Neural progenitor cell (in vitro differentiated cells): ENCODE results near the gene PC. TPM values are rescaled to one million over a fixed set of nuclear protein-coding genes. Genes with fewer than 3 reads are reported as not detected.

Experiments
- DNase-seq: peaks from one replicate; pipeline ENCODE4 v3.0.0-alpha.2; 2016; ENCODE audit warnings: low spot score
- H2AFZ ChIP-seq: fragments of 200-600 bp; sonication (generic); replicated peaks from 2 replicates; pipeline ENCODE4 v1.6.1; 2016; ENCODE audit warnings: antibody characterized with exemption
- H3F3A ChIP-seq: fragments of 200-600 bp; sonication (generic); 2 replicates; pipeline ENCODE4 v1.6.1; 2016; ENCODE audit warnings: antibody characterized with exemption, low read depth
- H3K27ac ChIP-seq: fragments of 200-600 bp; sonication (generic); 2 replicates; pipeline ENCODE4 v1.5.1; 2016; ENCODE audit warnings: mild to moderate bottlenecking
- H3K27me3 ChIP-seq: fragments of 200-600 bp; sonication (generic); 2 replicates; pipeline ENCODE4 v1.6.1; 2016; ENCODE audit warnings: mild to moderate bottlenecking, moderate library complexity
- H3K36me3 ChIP-seq: fragments of 200-600 bp; sonication (generic); 2 replicates; pipeline ENCODE4 v1.5.1; 2016
- H3K4me1 ChIP-seq: fragments of 200-600 bp; sonication (generic); 2 replicates; pipeline ENCODE4 v1.6.1; 2016; ENCODE audit warnings: mixed run types
- H3K4me2 ChIP-seq: fragments of 200-600 bp; sonication (generic); 2 replicates; pipeline ENCODE4 v1.6.1; 2016
- H3K4me3 ChIP-seq: fragments of 200-600 bp; sonication (generic); 2 replicates; pipeline ENCODE4 v1.5.1; 2016
- H3K79me2 ChIP-seq: fragments of 200-600 bp; sonication (generic); 2 replicates; pipeline ENCODE4 v1.6.1; 2016; ENCODE audit warnings: low read depth
- H3K9ac ChIP-seq: fragments of 200-600 bp; sonication (generic); 2 replicates; pipeline ENCODE4 v1.6.1; 2016
- H3K9me3 ChIP-seq: fragments of 200-600 bp; sonication (generic); 2 replicates; pipeline ENCODE4 v1.5.1; 2016; ENCODE audit warnings: low read depth
- H4K20me1 ChIP-seq: fragments of 200-600 bp; sonication (generic); 2 replicates; pipeline ENCODE4 v1.6.1; 2016; ENCODE audit warnings: low read depth
- H3K27ac Mint-ChIP-seq: 3 replicates; pipeline ENCODE4 v1.8.0; 2021; ENCODE audit warnings: mixed read lengths
- H3K27me3 Mint-ChIP-seq: 2 replicates; pipeline ENCODE4 v1.8.0; 2022; ENCODE audit warnings: low read depth, mild to moderate bottlenecking, inconsistent platforms, moderate library complexity, mixed read lengths; ENCODE audit not compliant: insufficient read depth
- H3K36me3 Mint-ChIP-seq: 3 replicates; pipeline ENCODE4 v1.8.0; 2021; ENCODE audit warnings: mixed read lengths
- H3K4me1 Mint-ChIP-seq: 3 replicates; pipeline ENCODE4 v1.8.0; 2021; ENCODE audit warnings: mixed read lengths
- H3K4me3 Mint-ChIP-seq: 3 replicates; pipeline ENCODE4 v1.8.0; 2021; ENCODE audit warnings: mild to moderate bottlenecking, moderate library complexity, mixed read lengths
- H3K9me3 Mint-ChIP-seq: 3 replicates; pipeline ENCODE4 v1.8.0; 2020; ENCODE audit warnings: mixed read lengths
- EZH2 ChIP-seq: fragments of 200-600 bp; sonication (generic); IDR thresholded peaks from 2 replicates; pipeline ENCODE4 v1.6.1; 2017; ENCODE audit warnings: antibody characterized with exemption, mild to moderate bottlenecking, moderate library complexity
- EZH2phosphoT487 ChIP-seq: fragments of 200-600 bp; sonication (generic); IDR thresholded peaks from 2 replicates; pipeline ENCODE4 v1.6.1; 2017; ENCODE audit warnings: antibody characterized with exemption
- total RNA-seq: library from RNA; depleted of rRNA; stranded (reverse); fragments of >200 nt; gene quantifications from 2 replicates; pipeline ENCODE4 v1.2.3, GENCODE V29; 2015; ENCODE audit warnings: low replicate concordance
- TF ChIP-seq, protein P1 (sequence below): fragments of 200-600 bp; sonication (generic); IDR thresholded peaks from 2 replicates; pipeline ENCODE4 v1.5.1; 2017; ENCODE audit warnings: antibody characterized with exemption, mild to moderate bottlenecking

PC gene
- total RNA-seq, 1 donor from 2014 or later = 11.4 TPM

- Histone ChIP-seq H3K27ac (no peak within 1 kb of the TSS), H3K79me2 (no peaks in the 10 kb centered on the region), H3K4me2 (no peak within 1 kb of the TSS), H2AFZ (peak within 1 kb of the TSS; percentile 63), H3K4me1 (no peaks in the 10 kb centered on the region), H3K4me3 (no peak within 1 kb of the TSS), H3F3A (no peaks in the 10 kb centered on the region), H3K27me3 (no peaks in the 10 kb centered on the region), H3K9me3 (no peaks in the 10 kb centered on the region), H3K9ac (no peak within 1 kb of the TSS), H3K36me3 (no peaks in the 10 kb centered on the region), H4K20me1 (no peaks in the 10 kb centered on the region)
- DNase-seq = no peak
- Mint-ChIP-seq H3K9me3 (peaks cover 5% of the 10 kb centered on the region), H3K27ac (peak within 1 kb of the TSS; percentile 76), H3K4me1 (peaks cover 17% of the 10 kb centered on the region), H3K27me3 (peaks cover 8% of the 10 kb centered on the region), H3K36me3 (no peaks in the 10 kb centered on the region), H3K4me3 (peak within 1 kb of the TSS; percentile 15)
- no peak for TF ChIP-seq EZH2phosphoT487
- TF ChIP-seq, protein P1, sequence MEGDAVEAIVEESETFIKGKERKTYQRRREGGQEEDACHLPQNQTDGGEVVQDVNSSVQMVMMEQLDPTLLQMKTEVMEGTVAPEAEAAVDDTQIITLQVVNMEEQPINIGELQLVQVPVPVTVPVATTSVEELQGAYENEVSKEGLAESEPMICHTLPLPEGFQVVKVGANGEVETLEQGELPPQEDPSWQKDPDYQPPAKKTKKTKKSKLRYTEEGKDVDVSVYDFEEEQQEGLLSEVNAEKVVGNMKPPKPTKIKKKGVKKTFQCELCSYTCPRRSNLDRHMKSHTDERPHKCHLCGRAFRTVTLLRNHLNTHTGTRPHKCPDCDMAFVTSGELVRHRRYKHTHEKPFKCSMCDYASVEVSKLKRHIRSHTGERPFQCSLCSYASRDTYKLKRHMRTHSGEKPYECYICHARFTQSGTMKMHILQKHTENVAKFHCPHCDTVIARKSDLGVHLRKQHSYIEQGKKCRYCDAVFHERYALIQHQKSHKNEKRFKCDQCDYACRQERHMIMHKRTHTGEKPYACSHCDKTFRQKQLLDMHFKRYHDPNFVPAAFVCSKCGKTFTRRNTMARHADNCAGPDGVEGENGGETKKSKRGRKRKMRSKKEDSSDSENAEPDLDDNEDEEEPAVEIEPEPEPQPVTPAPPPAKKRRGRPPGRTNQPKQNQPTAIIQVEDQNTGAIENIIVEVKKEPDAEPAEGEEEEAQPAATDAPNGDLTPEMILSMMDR = no peak
- TF ChIP-seq EZH2 = no peak
These were observed 16.7 kb upstream of the PC start, which contains the start of gene C11orf86 for GRCh38 chr11:66974724-66975404. Gene C11orf86, plus strand, starts transcription at chr11:66975304. Its CDS starts 59 bp downstream, at chr11:66975363.

DNA sequence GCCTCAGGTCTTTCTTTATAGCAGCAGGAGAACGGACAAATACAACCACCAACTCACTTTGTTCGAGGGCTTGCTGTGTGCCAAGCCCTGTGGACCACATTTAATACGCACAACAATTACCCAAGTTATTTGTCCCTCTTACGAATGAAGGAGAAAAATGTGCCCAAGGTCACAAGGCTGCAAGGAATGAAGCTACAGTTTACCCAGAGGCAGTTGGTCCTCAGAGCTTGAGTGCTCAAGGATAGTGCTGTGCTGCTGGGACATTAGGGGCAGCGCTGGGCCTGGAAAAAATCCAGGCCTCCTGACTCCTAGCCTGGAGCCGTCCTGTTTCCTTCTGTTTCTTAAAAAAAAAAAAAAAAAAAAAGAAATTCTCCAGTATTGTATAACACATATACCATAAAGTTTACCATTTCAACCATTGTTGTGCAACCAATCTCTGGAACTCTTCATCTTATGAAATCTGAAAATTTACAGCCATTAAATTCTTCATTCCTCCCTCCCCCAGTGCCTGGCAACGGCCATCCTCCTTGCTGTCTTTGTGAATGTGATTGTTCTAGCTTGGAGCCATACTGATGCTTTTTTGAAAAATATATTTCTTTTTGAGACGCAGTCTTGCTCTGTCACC, 15.9 kb upstream of the PC start:
- no peak overlapping the region for H3K9ac ChIP-seq
- H3K4me3 ChIP-seq = no peak overlapping the region
- peaks cover 5% of the 10 kb centered on the region for H3K9me3 Mint-ChIP-seq
- H3K27me3 Mint-ChIP-seq = peaks cover 8% of the 10 kb centered on the region
- no peak overlapping the region for H3K4me3 Mint-ChIP-seq
- no peak overlapping the region for H3K4me2 ChIP-seq
- H3K27me3 ChIP-seq = no peaks in the 10 kb centered on the region
- H3K27ac ChIP-seq = no peak overlapping the region
- no peaks in the 10 kb centered on the region for H3K79me2 ChIP-seq
- H3K4me1 Mint-ChIP-seq = peaks cover 17% of the 10 kb centered on the region
- no peak overlapping the region for H3K27ac Mint-ChIP-seq
- no peaks in the 10 kb centered on the region for H3F3A ChIP-seq
- DNase-seq = no peak
- no peak overlapping the region for H2AFZ ChIP-seq
- no peaks in the 10 kb centered on the region for H3K4me1 ChIP-seq
- no peaks in the 10 kb centered on the region for H3K9me3 ChIP-seq
- H3K36me3 Mint-ChIP-seq = no peaks in the 10 kb centered on the region
- H3K36me3 ChIP-seq = no peaks in the 10 kb centered on the region
- TF ChIP-seq EZH2 = no peak
- no peaks in the 10 kb centered on the region for H4K20me1 ChIP-seq

DNA sequence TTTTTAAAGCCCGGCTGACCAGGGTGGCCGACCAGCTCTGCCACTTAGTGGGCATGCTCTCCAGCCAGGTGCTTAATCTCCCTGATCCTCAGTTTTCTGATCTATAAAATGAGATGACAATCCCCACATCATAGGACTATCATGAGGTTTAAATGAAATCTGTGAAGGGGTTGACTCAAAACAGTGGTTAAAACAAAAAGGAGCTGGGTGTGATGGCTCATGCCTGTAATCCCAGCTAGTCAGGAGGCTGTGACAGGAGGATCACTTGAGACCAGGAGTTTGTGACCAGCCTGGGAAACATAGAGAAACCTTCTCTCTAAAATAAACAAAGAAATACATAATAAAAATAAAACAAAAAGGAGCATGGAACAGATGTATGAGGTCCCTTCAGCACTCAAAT, 13.3 kb upstream of the PC start:
- Mint-ChIP-seq H3K36me3 (no peaks in the 10 kb centered on the region), H3K9me3 (peaks cover 3% of the 10 kb centered on the region), H3K27me3 (peaks cover 10% of the 10 kb centered on the region), H3K4me1 (peaks cover 17% of the 10 kb centered on the region), H3K4me3 (no peak overlapping the region), H3K27ac (no peak overlapping the region)
- H3K27me3 ChIP-seq = no peaks in the 10 kb centered on the region
- H3K4me1 ChIP-seq = no peaks in the 10 kb centered on the region
- H3K36me3 ChIP-seq = no peaks in the 10 kb centered on the region
- H3K4me2 ChIP-seq = no peak overlapping the region
- no peaks in the 10 kb centered on the region for H3F3A ChIP-seq
- TF ChIP-seq, protein P1 = no peak
- TF ChIP-seq EZH2phosphoT487 = no peak
- no peak for TF ChIP-seq EZH2
- H2AFZ ChIP-seq = no peak overlapping the region
- H3K9ac ChIP-seq = peak overlapping the region; percentile 9
- H4K20me1 ChIP-seq = no peaks in the 10 kb centered on the region
- no peak overlapping the region for H3K4me3 ChIP-seq
- no peaks in the 10 kb centered on the region for H3K9me3 ChIP-seq
- no peak for DNase-seq
- no peak overlapping the region for H3K27ac ChIP-seq
- H3K79me2 ChIP-seq = no peaks in the 10 kb centered on the region
